Right cardiac atrium (tissue), 5 donors: ENCODE measurements around the gene PDC. TPM values are rescaled to one million over a fixed set of nuclear protein-coding genes. Genes with fewer than 3 reads are reported as not detected.

Source experiments
- ATAC-seq, 2 donors: fragments of 200-7000 bp; cut with Tn5 transposase; one replicate each; pipeline versions ENCODE4 v1.8.0 to v1.9.1; 2020; ENCODE audit warnings: moderate library complexity in 2 of 2, mild to moderate bottlenecking in 1 of 2
- DNase-seq, 3 donors: peaks; one replicate each; pipeline ENCODE4 v3.0.0-alpha.2; 2020
- H3K27ac ChIP-seq: one replicate; pipeline ENCODE4 v1.5.1; 2013; ENCODE audit warnings: mild to moderate bottlenecking, low read length, control low read depth, moderate library complexity
- H3K27me3 ChIP-seq: one replicate; pipeline ENCODE4 v1.6.1; 2013; ENCODE audit not compliant: control insufficient read depth, insufficient read depth
- H3K4me1 ChIP-seq: one replicate; pipeline ENCODE4 v1.6.1; 2013; ENCODE audit warnings: low read length; ENCODE audit not compliant: control insufficient read depth, insufficient read depth
- H3K4me3 ChIP-seq: one replicate; pipeline ENCODE4 v1.5.1; 2013; ENCODE audit warnings: low read length, control low read depth
- H3K9me3 ChIP-seq: one replicate; pipeline ENCODE4 v1.6.1; 2013; ENCODE audit warnings: low read length; ENCODE audit not compliant: control insufficient read depth
- WGBS: extraction: QIAGEN DNeasy Blood & Tissue Kit; methylation state at CpG from one replicate; pipeline ENCODE4 v1.1.7; 2013; 5-methylcytosine and 5-hydroxymethylcytosine counted together
- intact Hi-C, 4 donors: fragments of 100-400 bp; cut with DNase I; formaldehyde crosslinking; loops; one replicate each; pipeline versions ENCODE4 v1.11.0 to v1.14.0; 2022 to 2023
- long read RNA-seq, 4 donors: library from polyadenylated mRNA; unstranded; transcript quantifications; one replicate each; pipeline ENCODE4 v2.0.0, GENCODE V29; 2020 to 2021
- polyA plus RNA-seq: library from polyadenylated mRNA; stranded (reverse); fragments of 200-250 nt; gene quantifications from one replicate; pipeline ENCODE4 v1.2.3, GENCODE V29; 2013
- total RNA-seq, 4 donors: library from RNA; stranded (reverse); fragmentation: NEBNext Ultra II Directional; extraction: Animal tissue kit (Norgen Biotek cat#: 25700); gene quantifications; one replicate each; pipeline ENCODE4 v1.2.1, GENCODE V29; 2021
- donor health status: healthy with polysubstance abuse.
- donor health status: DM: no; HTN: yes; CAD: no.
- donor health status: DM: no; HTN: no; CAD: no.
- donor health status: DM: no; HTN: yes; CAD: no; lungs with severe emphysema.
- donor health status: DM: yes; HTN: yes; CAD: no.

The PDC gene
- not detected for total RNA-seq
- polyA plus RNA-seq = not detected
- long read RNA-seq, donor 1 = 0 reads
- long read RNA-seq, donor 2 = 0 reads
- long read RNA-seq, donor 3 = 0 reads
- long read RNA-seq, donor 4 = 0 reads

DNA sequence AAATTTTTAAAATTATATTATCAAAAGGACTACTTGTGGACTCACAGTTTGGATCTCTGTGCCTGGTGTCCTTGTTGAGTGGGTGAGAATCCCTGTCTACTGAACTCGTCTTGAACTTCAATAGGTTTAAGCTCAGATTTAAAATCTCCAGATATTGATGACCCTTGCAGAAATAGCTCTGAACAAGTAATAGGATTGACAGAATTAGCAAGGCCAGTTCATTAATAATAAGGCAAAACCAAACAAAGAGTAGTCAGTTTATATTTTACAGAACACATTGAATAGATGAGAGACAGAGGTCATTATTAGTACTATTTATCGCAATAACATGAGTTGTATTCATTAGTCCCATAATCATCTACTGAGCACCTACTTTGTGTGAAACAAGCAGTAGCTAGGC is at the start of gene PDC:
Gene PDC, minus strand, starts transcription at position 101 of the 400 bp plus-strand sequence. CDS start 11,655 bp downstream, outside the sequence.
- 87% methylated on average over 2 of the region's 2 CpGs for WGBS
- intact Hi-C loops = no loop called here
- ATAC-seq (no peak), DNase-seq (no peak)
- Histone ChIP-seq H3K27ac (no peak within 1 kb of the TSS), H3K4me1 (no peaks in the 10 kb centered on the region), H3K9me3 (no peaks in the 10 kb centered on the region), H3K27me3 (no peaks in the 10 kb centered on the region), H3K4me3 (no peak within 1 kb of the TSS)

DNA sequence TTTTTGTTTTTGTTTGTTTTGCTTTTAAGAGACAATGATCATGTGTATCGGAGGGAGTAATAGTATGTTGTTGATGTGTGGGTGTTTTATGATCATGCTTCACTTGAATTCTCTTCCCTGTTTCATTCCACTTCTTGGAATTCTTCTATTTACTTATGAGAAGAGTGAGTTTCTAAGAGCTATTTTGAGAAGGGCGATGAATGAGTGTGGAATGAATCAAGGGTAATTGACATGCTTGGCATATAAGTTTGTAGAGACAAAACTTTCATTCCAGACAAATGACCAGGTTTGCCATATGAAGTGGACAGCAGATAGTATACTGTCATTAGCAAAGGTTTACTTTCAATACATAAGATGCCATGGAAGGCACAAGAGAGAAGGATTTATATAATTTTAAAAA is 42.3 kb upstream of the PDC start:
- H3K27ac ChIP-seq = no peak overlapping the region
- no peaks in the 10 kb centered on the region for H3K4me1 ChIP-seq
- no peaks in the 10 kb centered on the region for H3K27me3 ChIP-seq
- no peaks in the 10 kb centered on the region for H3K9me3 ChIP-seq
- H3K4me3 ChIP-seq = no peak overlapping the region
- DNase-seq (no peak), ATAC-seq (no peak)
- WGBS = 80% methylated on average over 2 of the region's 2 CpGs
- intact Hi-C loops = no loop called here

DNA sequence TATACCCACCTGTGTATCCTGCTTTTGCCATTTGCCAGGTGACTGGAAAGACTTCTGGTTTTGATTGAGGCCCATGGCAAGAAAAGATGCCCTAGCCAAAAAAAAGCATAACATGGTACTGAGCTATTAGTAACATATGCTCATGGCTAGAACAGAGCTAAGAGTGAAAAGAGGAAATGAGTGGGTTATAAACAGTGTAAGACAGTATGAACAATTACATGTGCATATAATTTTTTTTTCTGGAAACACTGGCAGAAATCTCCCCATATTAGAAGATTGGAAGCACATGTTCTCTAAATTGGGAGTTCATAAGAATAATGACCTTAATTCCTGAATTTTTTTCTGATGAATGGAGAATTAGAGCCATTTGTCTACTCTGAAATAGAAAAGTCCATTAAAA is 41.2 kb upstream of the PDC start:
- no peak overlapping the region for H3K27ac ChIP-seq
- no peaks in the 10 kb centered on the region for H3K27me3 ChIP-seq
- no peak for DNase-seq
- no peaks in the 10 kb centered on the region for H3K9me3 ChIP-seq
- H3K4me1 ChIP-seq = no peaks in the 10 kb centered on the region
- H3K4me3 ChIP-seq = no peak overlapping the region
- no peak for ATAC-seq
- intact Hi-C loops = no loop called here

DNA sequence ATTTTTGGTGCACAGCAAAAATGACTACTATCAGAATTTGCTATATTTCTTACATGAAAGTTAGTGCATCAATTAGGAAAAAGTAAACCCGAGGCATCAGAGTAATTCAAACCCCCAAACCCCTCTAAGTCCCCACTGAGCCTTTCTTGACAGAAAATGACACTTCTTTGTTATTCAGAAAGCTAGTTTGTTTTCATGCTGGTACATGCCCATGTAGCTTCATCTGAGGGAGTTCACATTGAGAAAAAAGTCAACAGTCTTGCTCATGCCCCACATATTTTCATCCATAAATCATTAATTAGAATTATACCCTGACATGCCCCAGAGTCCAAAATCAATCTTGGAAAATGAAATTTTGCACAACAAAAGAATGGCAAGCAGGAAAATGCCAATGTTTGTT is 39.9 kb upstream of the PDC start:
- intact Hi-C loops = no loop called here
- Histone ChIP-seq H3K27me3 (no peaks in the 10 kb centered on the region), H3K9me3 (no peaks in the 10 kb centered on the region), H3K4me1 (no peaks in the 10 kb centered on the region), H3K4me3 (no peak overlapping the region), H3K27ac (no peak overlapping the region)
- no peak for ATAC-seq
- WGBS = 78% methylated on average over 1 of the region's 1 CpG
- no peak for DNase-seq

DNA sequence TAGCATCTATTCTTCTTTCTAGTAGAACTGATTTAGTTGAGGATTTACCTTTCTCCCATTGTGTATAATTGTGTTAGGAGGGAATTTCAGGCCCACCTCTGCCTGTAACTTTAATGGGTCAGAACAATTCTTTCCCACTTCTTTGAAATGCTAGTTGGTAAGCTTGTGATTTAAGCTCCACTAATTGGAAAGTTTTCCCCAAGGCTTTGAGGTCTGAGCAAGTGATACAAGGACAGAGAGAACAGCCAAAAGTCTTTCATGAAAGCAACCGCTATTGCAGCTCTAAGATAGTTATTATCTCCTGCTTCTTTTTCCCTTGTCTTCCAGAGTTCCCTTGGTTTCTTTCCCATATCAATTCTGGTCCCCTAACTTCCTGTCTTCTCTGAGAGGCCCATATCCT is 38.7 kb upstream of the PDC start:
- WGBS = 50% methylated on average over 1 of the region's 1 CpG
- intact Hi-C loops = no loop called here
- Histone ChIP-seq H3K9me3 (no peaks in the 10 kb centered on the region), H3K27ac (no peak overlapping the region), H3K4me1 (no peaks in the 10 kb centered on the region), H3K27me3 (no peaks in the 10 kb centered on the region), H3K4me3 (no peak overlapping the region)
- ATAC-seq (no peak), DNase-seq (no peak)

DNA sequence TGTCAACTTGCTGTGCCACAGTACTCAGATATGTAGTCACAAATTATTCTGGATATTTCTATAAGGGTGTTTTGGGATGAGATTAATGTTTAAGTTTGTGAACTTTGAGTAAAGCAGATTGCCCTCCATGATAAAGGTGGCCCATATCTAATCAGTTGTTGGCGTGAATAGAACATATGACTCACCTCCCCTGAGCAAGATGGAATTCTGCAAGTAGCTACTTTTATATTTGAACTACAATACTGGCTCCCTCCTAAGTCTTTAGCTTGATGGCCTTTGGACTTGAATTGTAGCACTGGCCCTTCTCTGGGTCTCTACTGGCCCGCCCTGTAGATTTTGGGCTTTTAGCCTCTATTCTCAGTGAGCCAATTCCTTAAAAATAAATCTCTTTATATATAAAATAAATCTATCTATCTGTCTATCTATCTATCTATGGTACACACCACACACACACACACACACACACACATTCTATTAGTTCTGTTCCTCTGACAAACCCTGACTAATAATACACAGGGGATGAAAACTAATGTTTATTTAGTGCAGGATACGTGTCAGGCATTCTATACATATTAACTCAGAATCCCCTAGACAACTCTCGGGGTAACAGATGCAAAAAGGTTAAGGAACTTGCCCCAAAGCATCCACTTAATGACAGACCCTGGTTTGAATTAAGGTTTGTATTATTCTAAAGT is 37.9 kb upstream of the PDC start:
- H3K4me3 ChIP-seq = no peak overlapping the region
- no peaks in the 10 kb centered on the region for H3K27me3 ChIP-seq
- intact Hi-C loops = no loop called here
- ATAC-seq (no peak), DNase-seq (no peak)
- H3K9me3 ChIP-seq = no peaks in the 10 kb centered on the region
- no peaks in the 10 kb centered on the region for H3K4me1 ChIP-seq
- WGBS = 86% methylated on average over 4 of the region's 4 CpGs
- H3K27ac ChIP-seq = no peak overlapping the region

DNA sequence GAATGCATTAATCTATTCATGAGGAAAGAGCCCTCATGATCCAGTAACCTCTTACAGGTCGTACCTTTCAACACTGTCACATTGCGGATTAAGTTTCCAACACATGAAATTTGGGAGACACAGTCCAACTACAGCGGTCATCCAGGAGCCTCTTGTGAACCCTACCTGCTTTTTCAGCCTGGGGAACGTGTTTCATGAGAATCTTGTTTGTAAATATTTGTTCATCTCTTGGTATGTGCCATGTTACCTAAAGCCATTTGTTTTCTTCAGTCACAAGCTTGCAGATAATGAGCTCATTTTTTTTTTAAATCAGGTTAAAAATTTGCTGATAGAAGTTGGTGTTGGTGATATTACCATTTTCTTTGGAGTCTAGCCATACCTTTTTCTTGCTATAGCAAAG is 37.2 kb upstream of the PDC start:
- no peak for ATAC-seq
- WGBS = 96% methylated on average over 4 of the region's 4 CpGs

DNA sequence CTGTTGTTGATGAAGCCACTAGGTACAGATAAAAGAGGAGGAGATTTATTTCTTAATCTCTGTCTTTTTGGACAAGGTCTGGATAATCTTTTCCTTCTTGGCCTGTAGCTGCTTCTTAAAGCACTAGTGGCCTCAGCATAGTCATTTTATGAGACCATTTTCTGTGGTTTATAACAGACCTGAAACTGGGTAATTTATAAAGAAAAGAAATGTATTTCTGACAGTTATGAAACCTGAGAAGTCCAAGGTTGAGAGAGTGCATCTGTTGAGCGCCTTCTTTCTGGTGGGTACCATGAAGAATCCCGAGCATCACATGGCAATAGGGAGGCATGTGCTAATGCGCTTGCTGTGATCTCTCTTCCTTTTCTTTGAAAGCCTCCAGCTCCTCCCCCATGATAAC is 36.7 kb upstream of the PDC start:
- Histone ChIP-seq H3K4me3 (no peak overlapping the region), H3K4me1 (no peaks in the 10 kb centered on the region), H3K9me3 (no peaks in the 10 kb centered on the region), H3K27me3 (no peaks in the 10 kb centered on the region), H3K27ac (no peak overlapping the region)
- intact Hi-C loops = no loop called here
- WGBS = 94% methylated on average over 3 of the region's 3 CpGs
- DNase-seq (no peak), ATAC-seq (no peak)

More for the DNA sequence above, 37.2 kb upstream of the PDC start:
- intact Hi-C loops = no loop called here
- H3K27me3 ChIP-seq = no peaks in the 10 kb centered on the region
- no peaks in the 10 kb centered on the region for H3K9me3 ChIP-seq
- H3K4me3 ChIP-seq = no peak overlapping the region
- no peaks in the 10 kb centered on the region for H3K4me1 ChIP-seq
- H3K27ac ChIP-seq = no peak overlapping the region
- no peak for DNase-seq

DNA sequence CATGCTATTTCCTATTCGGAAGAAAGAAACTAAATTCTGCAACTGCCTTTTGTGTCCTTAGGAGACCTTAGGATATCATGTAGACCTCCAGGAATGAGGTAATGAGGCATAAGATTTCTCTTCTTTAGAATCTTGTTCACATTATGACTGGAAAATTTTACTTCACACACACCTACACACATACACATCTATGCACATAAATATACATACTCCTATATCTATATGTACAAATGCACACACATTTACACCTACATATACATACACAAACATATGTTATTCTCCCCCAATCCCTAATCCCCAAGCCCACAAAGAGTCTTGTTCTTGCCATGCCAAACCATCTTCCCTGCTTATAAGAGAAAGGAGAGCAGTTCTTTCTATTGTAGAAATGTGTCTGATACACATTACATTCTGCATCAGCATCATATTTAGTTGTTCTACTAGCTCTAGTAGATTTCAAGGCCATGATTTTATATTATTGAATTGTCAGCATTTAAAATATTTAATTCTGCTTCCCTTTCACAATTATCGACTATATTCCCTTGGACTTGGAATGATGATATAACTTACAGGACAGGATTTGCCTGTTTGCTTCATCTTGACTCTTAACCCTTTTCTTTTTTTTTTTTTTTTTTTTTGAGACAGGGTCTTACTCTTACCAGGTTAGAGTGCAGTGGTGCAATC is 35.4 kb upstream of the PDC start:
- intact Hi-C loops = no loop called here
- WGBS = 87% methylated on average over 2 of the region's 2 CpGs
- Histone ChIP-seq H3K9me3 (no peaks in the 10 kb centered on the region), H3K27ac (no peak overlapping the region), H3K4me1 (no peaks in the 10 kb centered on the region), H3K27me3 (no peaks in the 10 kb centered on the region), H3K4me3 (no peak overlapping the region)
- DNase-seq (no peak), ATAC-seq (no peak)

DNA sequence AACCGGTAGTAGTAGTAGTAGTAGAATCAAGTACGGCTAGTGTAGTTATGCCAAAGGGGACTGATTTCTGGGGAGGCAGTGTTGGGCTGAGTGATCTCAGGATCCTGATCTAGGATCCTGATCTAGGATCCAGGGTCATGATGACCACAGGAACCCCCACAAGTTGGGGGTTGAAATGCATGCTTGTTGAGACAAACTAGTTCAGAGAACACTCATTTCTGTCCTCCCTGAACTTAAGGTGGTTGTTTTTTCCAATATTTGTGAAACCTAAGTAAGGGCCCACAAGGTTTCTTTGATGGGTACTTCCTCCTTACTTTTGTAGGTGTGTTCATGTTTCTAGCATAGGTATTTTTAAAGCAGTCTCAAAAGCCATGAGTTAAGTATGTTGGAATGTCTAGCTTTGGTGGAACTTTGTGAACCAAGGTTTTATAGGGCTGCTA is 33.9 kb upstream of the PDC start:
- DNase-seq (no peak), ATAC-seq (no peak)
- Histone ChIP-seq H3K9me3 (no peaks in the 10 kb centered on the region), H3K27ac (no peak overlapping the region), H3K4me1 (no peaks in the 10 kb centered on the region), H3K4me3 (no peak overlapping the region), H3K27me3 (no peaks in the 10 kb centered on the region)
- intact Hi-C loops = no loop called here
- WGBS = 94% methylated on average over 2 of the region's 2 CpGs

DNA sequence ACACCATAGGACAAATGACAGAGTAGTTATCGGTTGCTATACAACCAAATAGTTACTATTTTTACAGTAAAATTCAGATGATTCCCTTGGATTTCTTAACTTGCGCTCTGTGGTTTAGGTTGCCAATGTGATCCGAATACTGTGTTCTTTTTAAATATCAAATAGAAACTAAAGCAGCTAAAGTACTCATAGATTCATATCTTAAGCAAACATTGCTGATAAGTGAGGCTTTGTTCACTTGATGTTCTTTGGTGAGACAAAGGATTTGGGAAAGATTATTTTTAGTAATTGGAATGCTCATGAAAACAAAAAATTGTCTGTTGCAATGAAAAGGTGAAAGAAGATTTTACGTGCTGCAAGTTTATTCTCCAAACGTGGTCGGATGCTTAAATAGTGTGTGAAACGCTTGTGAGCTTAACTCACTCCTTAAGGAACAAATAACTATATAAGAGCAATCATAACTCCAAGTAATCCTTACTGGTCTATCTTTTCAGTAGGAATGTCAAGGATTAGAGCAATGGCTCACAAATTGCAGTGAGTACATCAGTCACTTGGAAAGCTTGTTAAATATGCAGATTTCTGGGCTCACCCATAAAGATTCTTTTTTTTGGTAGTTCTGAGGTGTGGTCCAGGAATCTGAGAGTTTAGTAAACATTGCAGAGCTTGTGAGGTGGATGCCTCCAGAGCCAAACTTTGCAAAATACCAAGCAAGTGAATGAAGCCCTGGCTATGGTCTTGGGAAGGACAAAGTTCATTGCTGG is 31.8 kb upstream of the PDC start:
- 82% methylated on average over 7 of the region's 7 CpGs for WGBS
- Histone ChIP-seq H3K4me1 (no peaks in the 10 kb centered on the region), H3K4me3 (no peak overlapping the region)

More for the DNA sequence above, 31.8 kb upstream of the PDC start:
- ATAC-seq = no peak
- H3K9me3 ChIP-seq = no peaks in the 10 kb centered on the region
- intact Hi-C loops = no loop called here
- no peaks in the 10 kb centered on the region for H3K27me3 ChIP-seq
- H3K27ac ChIP-seq = no peak overlapping the region
- no peak for DNase-seq
